Left lung (tissue), 10 donors: ENCODE results near the gene CCS. TPM values are rescaled to one million over a fixed set of nuclear protein-coding genes. Genes with fewer than 3 reads are reported as not detected.
"Not testable (repeated sequence)": the region's sequence is repeated elsewhere in the genome, so short reads cannot be mapped to it uniquely, and the experiment has no call there.

Experiments
- ATAC-seq: fragments of 200-7000 bp; cut with Tn5 transposase; one replicate; pipeline ENCODE4 v1.9.1; 2020; ENCODE audit warnings: moderate library complexity
- DNase-seq, 4 donors: peaks; one replicate each; pipeline ENCODE4 v3.0.0-alpha.2; 2013 to 2020
- H3K27ac ChIP-seq, 2 donors: fragments of 200-600 bp; sonication (generic) in 1 of 2; one replicate each; pipeline versions ENCODE4 v1.5.0 to v1.8.0; 2020 to 2021
- H3K27me3 ChIP-seq, 2 donors: fragments of 200-600 bp; sonication (generic) in 1 of 2; one replicate each; pipeline versions ENCODE4 v1.5.0 to v1.8.0; 2020 to 2021
- H3K36me3 ChIP-seq, 2 donors: fragments of 200-600 bp; sonication (generic) in 1 of 2; one replicate each; pipeline versions ENCODE4 v1.5.0 to v1.8.0; 2020 to 2021
- H3K4me1 ChIP-seq, 2 donors: fragments of 200-600 bp; one replicate each; pipeline ENCODE4 v1.8.0; 2021
- H3K4me3 ChIP-seq, 2 donors: fragments of 200-600 bp; sonication (generic) in 1 of 2; one replicate each; pipeline versions ENCODE4 v1.5.0 to v1.8.0; 2020 to 2021; ENCODE audit warnings: mild to moderate bottlenecking in 1 of 2
- H3K9me3 ChIP-seq, 2 donors: fragments of 200-600 bp; sonication (generic) in 1 of 2; one replicate each; pipeline versions ENCODE4 v1.5.0 to v1.8.0; 2020 to 2021
- intact Hi-C, 2 donors: fragments of 100-400 bp; cut with DNase I; formaldehyde crosslinking; loops; one replicate each; pipeline versions ENCODE4 v1.11.2 to v1.14.2; 2022
- polyA plus RNA-seq, 6 donors: library from polyadenylated mRNA; unstranded; fragments of 120-200 nt; gene quantifications; one replicate each; pipeline ENCODE4 v1.2.1, GENCODE V29; 2013; ENCODE audit not compliant: insufficient read length in 6 of 6
- total RNA-seq, 2 donors: library from RNA; stranded (reverse); fragmentation: NEBNext Ultra II Directional; extraction: Animal tissue kit (Norgen Biotek cat#: 25700); gene quantifications; one replicate each; pipeline ENCODE4 v1.2.1, GENCODE V29; 2021
- TF ChIP-seq, protein P1 (sequence below), 2 donors: fragments of 200-600 bp; sonication (generic) in 1 of 2; IDR thresholded peaks; one replicate each; pipeline versions ENCODE4 v1.5.0 to v1.8.0; 2021; ENCODE audit warnings: antibody characterized with exemption in 2 of 2
- donor health status: DM: no; HTN: yes; CAD: no.
- donor health status: DM: no; HTN: no; CAD: no.

The CCS gene
- total and polyA plus RNA-seq, 8 donors: 29.0 to 101 (median 82.0) TPM

DNA sequence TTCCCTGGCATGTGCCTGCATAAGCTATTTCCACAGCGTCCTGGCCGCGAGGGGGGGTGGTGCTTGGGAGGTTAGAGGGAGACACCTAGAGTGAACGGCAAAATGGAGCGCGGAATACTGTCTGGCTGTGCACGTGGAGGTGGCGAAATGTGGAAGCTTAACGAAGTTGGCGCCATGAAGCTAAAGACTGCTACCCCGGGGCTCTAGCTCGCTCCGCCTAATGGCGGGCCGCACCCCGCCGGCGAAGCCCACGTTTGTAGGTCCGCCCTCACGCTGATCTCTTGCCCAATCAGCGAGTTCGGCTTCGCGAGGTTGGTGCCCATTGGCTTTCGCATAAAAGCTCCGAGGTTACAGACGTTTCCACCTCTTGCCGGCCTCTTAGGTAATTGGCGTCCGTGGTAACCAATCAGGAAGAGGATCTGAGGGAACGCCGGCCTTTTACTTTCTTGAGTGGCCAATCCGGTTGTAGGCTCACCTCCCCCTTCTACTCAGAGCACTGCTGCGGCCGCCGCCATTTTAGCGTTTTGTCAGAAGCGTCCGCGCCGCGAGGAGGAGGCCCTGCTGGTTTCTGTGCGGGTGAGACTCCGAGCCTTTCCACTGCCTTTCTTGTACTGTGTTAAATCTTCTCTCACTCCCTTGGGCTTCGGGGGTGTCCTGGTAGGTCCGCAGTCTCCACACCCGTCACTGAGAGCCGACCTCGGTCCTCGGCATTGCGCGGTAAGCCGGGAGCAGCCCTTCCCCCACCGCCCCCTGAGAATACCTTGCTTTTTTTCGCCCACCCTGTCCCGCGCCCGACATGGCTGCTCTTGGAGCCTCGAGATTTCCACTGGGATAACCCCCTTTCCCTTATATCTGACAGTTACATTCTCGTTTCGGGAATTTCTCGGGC is 45.4 kb downstream of the CCS start, which contains the start of gene RBM4:
RBM4 (plus strand) TSS at position 527 of the 889 bp plus-strand sequence. CDS start 1,009 bp downstream, outside the sequence.
- Histone ChIP-seq H3K36me3 (peaks cover 1 to 56% of the 10 kb centered on the region in 2 donors), H3K9me3 (no peaks in the 10 kb centered on the region), H3K27ac (peak within 1 kb of the TSS; percentile 88 to 92), H3K4me3 (peak within 1 kb of the TSS; percentile 65 to 83), H3K27me3 (no peaks in the 10 kb centered on the region), H3K4me1 (peaks cover 32 to 58% of the 10 kb centered on the region in 2 donors)
- DNase-seq (peak; percentile 94 to 100 (median 98)), ATAC-seq (peak; percentile 96)
- intact Hi-C loops: no loop called here
- TF ChIP-seq, protein P1, sequence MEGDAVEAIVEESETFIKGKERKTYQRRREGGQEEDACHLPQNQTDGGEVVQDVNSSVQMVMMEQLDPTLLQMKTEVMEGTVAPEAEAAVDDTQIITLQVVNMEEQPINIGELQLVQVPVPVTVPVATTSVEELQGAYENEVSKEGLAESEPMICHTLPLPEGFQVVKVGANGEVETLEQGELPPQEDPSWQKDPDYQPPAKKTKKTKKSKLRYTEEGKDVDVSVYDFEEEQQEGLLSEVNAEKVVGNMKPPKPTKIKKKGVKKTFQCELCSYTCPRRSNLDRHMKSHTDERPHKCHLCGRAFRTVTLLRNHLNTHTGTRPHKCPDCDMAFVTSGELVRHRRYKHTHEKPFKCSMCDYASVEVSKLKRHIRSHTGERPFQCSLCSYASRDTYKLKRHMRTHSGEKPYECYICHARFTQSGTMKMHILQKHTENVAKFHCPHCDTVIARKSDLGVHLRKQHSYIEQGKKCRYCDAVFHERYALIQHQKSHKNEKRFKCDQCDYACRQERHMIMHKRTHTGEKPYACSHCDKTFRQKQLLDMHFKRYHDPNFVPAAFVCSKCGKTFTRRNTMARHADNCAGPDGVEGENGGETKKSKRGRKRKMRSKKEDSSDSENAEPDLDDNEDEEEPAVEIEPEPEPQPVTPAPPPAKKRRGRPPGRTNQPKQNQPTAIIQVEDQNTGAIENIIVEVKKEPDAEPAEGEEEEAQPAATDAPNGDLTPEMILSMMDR (IDR thresholded peaks at IDR 0.05): peak in 1 of 2 donors; percentile 13

DNA sequence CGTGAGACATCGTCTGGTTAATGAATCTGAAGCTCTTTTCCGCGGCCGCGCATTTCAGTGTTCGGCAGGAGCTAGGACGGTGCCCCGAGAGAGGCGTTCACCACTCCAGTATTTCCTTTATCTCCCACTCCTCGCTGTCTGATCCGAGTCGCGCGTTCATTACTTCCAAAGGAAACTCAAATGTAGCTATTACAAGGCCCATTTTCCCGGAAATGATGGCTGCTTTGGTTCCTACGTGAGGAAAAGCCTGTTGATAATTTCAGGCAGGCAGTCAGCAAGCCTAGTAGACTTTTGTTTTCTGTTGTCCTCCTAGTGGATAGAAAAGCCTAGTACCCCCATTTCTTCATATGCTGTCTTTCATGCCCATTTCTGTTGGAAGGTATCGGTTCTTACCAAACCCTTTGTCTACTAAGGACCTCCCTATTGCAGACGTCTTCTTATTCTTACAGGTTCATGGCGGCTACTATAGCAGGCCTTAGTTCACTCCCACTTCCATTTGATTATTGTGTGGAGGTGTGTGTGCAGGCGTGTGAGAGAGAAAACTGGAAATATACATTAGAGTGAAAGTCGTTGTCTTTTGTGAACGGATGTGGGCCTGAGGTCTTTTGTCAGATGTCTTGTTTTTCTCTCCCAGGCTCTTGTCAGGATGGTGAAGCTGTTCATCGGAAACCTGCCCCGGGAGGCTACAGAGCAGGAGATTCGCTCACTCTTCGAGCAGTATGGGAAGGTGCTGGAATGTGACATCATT is 46.3 kb downstream of the CCS start:
- intact Hi-C loops: no loop called here
- TF ChIP-seq, protein P1 (IDR thresholded peaks at IDR 0.05): no peak
- Histone ChIP-seq H3K4me1 (peaks cover 37 to 66% of the 10 kb centered on the region in 2 donors), H3K9me3 (no peaks in the 10 kb centered on the region), H3K4me3 (peak overlapping the region; percentile 65 to 83), H3K27me3 (no peaks in the 10 kb centered on the region), H3K36me3 (peaks cover 9 to 56% of the 10 kb centered on the region in 2 donors), H3K27ac (peak overlapping the region; percentile 88 to 92)
- ATAC-seq (peak; percentile 4), DNase-seq (peak in 2 of 4 donors; percentile 42 to 52)

DNA sequence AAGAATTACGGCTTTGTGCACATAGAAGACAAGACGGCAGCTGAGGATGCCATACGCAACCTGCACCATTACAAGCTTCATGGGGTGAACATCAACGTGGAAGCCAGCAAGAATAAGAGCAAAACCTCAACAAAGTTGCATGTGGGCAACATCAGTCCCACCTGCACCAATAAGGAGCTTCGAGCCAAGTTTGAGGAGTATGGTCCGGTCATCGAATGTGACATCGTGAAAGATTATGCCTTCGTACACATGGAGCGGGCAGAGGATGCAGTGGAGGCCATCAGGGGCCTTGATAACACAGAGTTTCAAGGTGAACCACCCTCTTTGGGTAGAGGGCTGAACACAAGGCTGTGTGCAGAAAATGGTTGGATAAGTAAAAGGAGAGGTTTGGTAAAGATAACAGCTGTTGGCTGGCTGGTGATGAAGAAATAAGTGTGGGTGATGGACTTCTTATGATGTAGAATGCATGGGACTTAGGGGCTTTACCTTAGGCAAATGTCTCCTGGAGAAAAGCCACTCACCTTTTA is 46.9 kb downstream of the CCS start:
- H3K36me3 ChIP-seq: peaks cover 9 to 56% of the 10 kb centered on the region in 2 donors
- H3K27me3 ChIP-seq, H3K27ac ChIP-seq, DNase-seq, H3K9me3 ChIP-seq, ATAC-seq, intact Hi-C loops: not testable (repeated sequence)
- H3K4me1 ChIP-seq: peaks cover 37 to 73% of the 10 kb centered on the region in 2 donors
- peak overlapping the region in 1 of 2 donors; percentile 83 for H3K4me3 ChIP-seq

DNA sequence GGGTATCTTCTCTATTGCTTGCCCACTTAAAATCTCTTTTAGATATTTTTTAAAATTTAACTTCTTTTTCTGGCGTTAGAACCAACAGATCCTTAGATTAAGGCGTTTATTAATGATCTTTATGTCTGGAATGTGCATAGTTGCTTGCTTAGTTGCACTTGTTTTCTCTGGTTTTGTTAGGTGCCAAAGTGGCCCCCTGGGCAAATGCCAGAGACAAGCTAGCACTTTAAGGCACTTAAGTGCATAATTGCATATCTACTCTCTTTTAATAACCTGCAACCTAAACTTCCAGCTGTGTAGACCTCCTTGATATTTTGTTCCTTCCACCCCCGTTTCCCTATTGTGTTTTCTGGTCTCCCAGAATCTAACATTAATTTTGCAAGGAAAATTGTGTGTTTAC is 48.8 kb downstream of the CCS start:
- Histone ChIP-seq H3K4me3 (peak overlapping the region; percentile 17 to 83), H3K4me1 (peaks cover 37 to 90% of the 10 kb centered on the region in 2 donors), H3K9me3 (no peaks in the 10 kb centered on the region), H3K27ac (no peak overlapping the region), H3K36me3 (peaks cover 9 to 73% of the 10 kb centered on the region in 2 donors), H3K27me3 (no peaks in the 10 kb centered on the region)
- TF ChIP-seq, protein P1 (IDR thresholded peaks at IDR 0.05): no peak
- DNase-seq (no peak), ATAC-seq (no peak)
- intact Hi-C loops: no loop called here

DNA sequence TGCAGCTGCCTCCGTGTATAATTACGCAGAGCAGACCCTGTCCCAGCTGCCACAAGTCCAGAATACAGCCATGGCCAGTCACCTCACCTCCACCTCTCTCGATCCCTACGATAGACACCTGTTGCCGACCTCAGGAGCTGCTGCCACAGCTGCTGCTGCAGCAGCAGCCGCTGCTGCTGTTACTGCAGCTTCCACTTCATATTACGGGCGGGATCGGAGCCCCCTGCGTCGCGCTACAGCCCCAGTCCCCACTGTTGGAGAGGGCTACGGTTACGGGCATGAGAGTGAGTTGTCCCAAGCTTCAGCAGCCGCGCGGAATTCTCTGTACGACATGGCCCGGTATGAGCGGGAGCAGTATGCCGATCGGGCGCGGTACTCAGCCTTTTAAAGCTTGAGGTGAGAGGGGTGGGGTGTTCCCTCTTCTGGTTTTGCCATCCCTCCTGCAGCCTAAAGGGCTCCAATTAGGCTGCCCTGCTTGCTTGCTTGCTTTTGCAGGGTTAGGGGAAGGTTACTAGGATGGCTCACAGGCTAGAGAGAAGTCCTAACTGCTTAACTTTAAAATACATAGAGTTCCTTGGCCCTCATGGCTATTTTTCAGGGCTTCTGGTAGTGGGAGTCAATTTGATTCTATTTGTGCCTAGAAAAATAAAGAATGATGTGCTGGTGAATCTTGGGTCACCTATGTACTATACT is 50.9 kb downstream of the CCS start:
- H3K4me3 ChIP-seq: peak overlapping the region in 1 of 2 donors; percentile 83
- ATAC-seq: no peak
- H3K27me3 ChIP-seq: no peaks in the 10 kb centered on the region
- no peaks in the 10 kb centered on the region for H3K9me3 ChIP-seq
- H3K27ac ChIP-seq: no peak overlapping the region
- H3K4me1 ChIP-seq: peaks cover 37 to 80% of the 10 kb centered on the region in 2 donors
- TF ChIP-seq, protein P1 (IDR thresholded peaks at IDR 0.05): no peak
- peaks cover 9 to 93% of the 10 kb centered on the region in 2 donors for H3K36me3 ChIP-seq
- DNase-seq: no peak
- intact Hi-C loops: no loop called here
